Activated CD8-positive, alpha-beta T cell treated with anti-CD3 and anti-CD28 coated beads for 36 hours (primary cell): ENCODE data around the gene CAND2. TPM values are rescaled to one million over a fixed set of nuclear protein-coding genes. Genes with fewer than 3 reads are reported as not detected.

Source experiments
- ATAC-seq: fragments of 200-7000 bp; cut with Tn5 transposase; one replicate; pipeline ENCODE4 v1.10.0; 2021; ENCODE audit warnings: mild to moderate bottlenecking, moderate library complexity
- CTCF ChIA-PET: fragments of 350-600 bp; sonication (Branson Sonifier 250); formaldehyde crosslinking; loops from one replicate; lab custom pipeline; 2021; ENCODE audit warnings: antibody characterized with exemption; lab: Charles Lee
- POLR2A ChIA-PET: fragments of 350-600 bp; sonication (Branson Sonifier 250); formaldehyde crosslinking; loops from one replicate; lab custom pipeline; 2021; ENCODE audit warnings: antibody characterized with exemption; lab: Charles Lee
- DNase-seq: peaks from one replicate; pipeline ENCODE4 v3.0.0-alpha.2; 2020
- H3K27ac Mint-ChIP-seq: one replicate; pipeline ENCODE4 v1.8.0; 2021; ENCODE audit warnings: mild to moderate bottlenecking, mixed read lengths
- H3K27me3 Mint-ChIP-seq: one replicate; pipeline ENCODE4 v1.8.0; 2021; ENCODE audit warnings: mixed read lengths
- H3K36me3 Mint-ChIP-seq: one replicate; pipeline ENCODE4 v1.8.0; 2021; ENCODE audit warnings: low read depth, mixed read lengths
- H3K4me1 Mint-ChIP-seq: one replicate; pipeline ENCODE4 v1.8.0; 2021; ENCODE audit warnings: low read depth, mixed read lengths
- H3K4me3 Mint-ChIP-seq: one replicate; pipeline ENCODE4 v1.8.0; 2021; ENCODE audit warnings: mild to moderate bottlenecking, moderate library complexity, mixed read lengths
- H3K9me3 Mint-ChIP-seq: one replicate; pipeline ENCODE4 v1.8.0; 2021; ENCODE audit warnings: mixed read lengths
- CTCF ChIP-seq: fragments of 200-600 bp; IDR thresholded peaks from one replicate; pipeline ENCODE4 v1.8.0; 2022; ENCODE audit warnings: antibody characterized with exemption, mild to moderate bottlenecking
- intact Hi-C: fragments of 100-400 bp; cut with micrococcal nuclease; formaldehyde crosslinking; loops from one replicate; pipeline ENCODE4 v1.10.0; 2022
- total RNA-seq, 2 experiments: library from RNA; stranded (reverse); gene quantifications; one replicate each; pipeline ENCODE4 v1.2.3, GENCODE V29; 2021

The CAND2 gene
- total RNA-seq, 2 experiments from 2014 or later, result 1.5 to 1.9 TPM

- no peaks in the 10 kb centered on the region for H3K36me3 Mint-ChIP-seq
- no peak for TF ChIP-seq CTCF
- peaks cover 5% of the 10 kb centered on the region for H3K9me3 Mint-ChIP-seq
- CTCF ChIA-PET, result interaction anchor here (1.3 to 2.4 kb wide), 2 partner anchors 30 to 122 kb away, joined by 3 to 11 read pairs; no protein-coding TSS in a partner anchor
- intact Hi-C loops, result no loop called here
- H3K4me1 Mint-ChIP-seq, result no peaks in the 10 kb centered on the region
- no peak overlapping the region for H3K4me3 Mint-ChIP-seq
- H3K27me3 Mint-ChIP-seq, result peaks cover 1% of the 10 kb centered on the region
- DNase-seq (no peak), ATAC-seq (no peak)
- H3K27ac Mint-ChIP-seq, result no peak overlapping the region
- POLR2A ChIA-PET, result interaction anchor here (2.0 kb wide), 1 partner anchor 29 kb away, joined by 7 read pairs; no protein-coding TSS in a partner anchor
Measured at GRCh38 chr3:12861611-12862010, 65.1 kb downstream of the CAND2 start.

- intact Hi-C loops, result no loop called here
- Mint-ChIP-seq H3K27me3 (peaks cover 1% of the 10 kb centered on the region), H3K9me3 (peaks cover 5% of the 10 kb centered on the region), H3K4me3 (no peak overlapping the region), H3K4me1 (no peaks in the 10 kb centered on the region), H3K27ac (no peak overlapping the region), H3K36me3 (no peaks in the 10 kb centered on the region)
- ATAC-seq (no peak), DNase-seq (no peak)
- ChIA-PET POLR2A (interaction anchor here (0.6 to 3.1 kb wide), 4 partner anchors 21 to 44 kb away, joined by 3 to 12 read pairs (median 5); partner anchors contain the start of gene RPL32), CTCF (interaction anchor here (1.0 to 2.4 kb wide), 3 partner anchors 20 to 121 kb away, joined by 3 to 11 read pairs (median 4); no protein-coding TSS in a partner anchor)
- no peak for TF ChIP-seq CTCF
Measured at GRCh38 chr3:12862387-12862786, 65.9 kb downstream of the CAND2 start.

- Mint-ChIP-seq H3K9me3 (peaks cover 5% of the 10 kb centered on the region), H3K27me3 (peaks cover 7% of the 10 kb centered on the region), H3K27ac (no peak overlapping the region), H3K4me1 (peaks cover 6% of the 10 kb centered on the region), H3K36me3 (no peaks in the 10 kb centered on the region), H3K4me3 (no peak overlapping the region)
- ChIA-PET CTCF (no interaction called here), POLR2A (no interaction called here)
- ATAC-seq, result no peak
- DNase-seq, result no peak
- intact Hi-C loops, result no loop called here
- no peak for TF ChIP-seq CTCF
Measured at GRCh38 chr3:12865271-12865670, 68.8 kb downstream of the CAND2 start.

- DNase-seq (no peak), ATAC-seq (no peak)
- Mint-ChIP-seq H3K9me3 (peaks cover 5% of the 10 kb centered on the region), H3K4me3 (no peak overlapping the region), H3K4me1 (peaks cover 6% of the 10 kb centered on the region), H3K36me3 (no peaks in the 10 kb centered on the region), H3K27ac (no peak overlapping the region), H3K27me3 (peaks cover 7% of the 10 kb centered on the region)
- intact Hi-C loops, result no loop called here
- TF ChIP-seq CTCF, result no peak
- ChIA-PET POLR2A (interaction anchor here (0.8 kb wide), 1 partner anchor 30 kb away, joined by 3 read pairs; no protein-coding TSS in a partner anchor), CTCF (interaction anchor here (0.7 to 2.6 kb wide), 3 partner anchors 25 to 128 kb away, joined by 3 to 36 read pairs (median 3); no protein-coding TSS in a partner anchor)
Measured at GRCh38 chr3:12866836-12867235, 70.4 kb downstream of the CAND2 start.
